DOHH2 (cell line): Measurements from ENCODE around the gene DTNB.

ENCODE experiments used
- CTCF ChIP-seq: fragments of 200-600 bp; sonication (generic); IDR thresholded peaks from one replicate; pipeline ENCODE4 v1.5.1; 2014; ENCODE audit warnings: antibody characterized with exemption, mild to moderate bottlenecking, low read depth, low read length; ENCODE audit not compliant: poor library complexity, severe bottlenecking
- EZH2phosphoT487 ChIP-seq: fragments of 200-600 bp; sonication (generic); IDR thresholded peaks from 2 replicates; pipeline ENCODE4 v1.6.1; 2017; ENCODE audit warnings: borderline replicate concordance, mild to moderate bottlenecking, antibody characterized with exemption, low read length, moderate library complexity, mixed read lengths

- no peak for TF ChIP-seq CTCF
- no peak for TF ChIP-seq EZH2phosphoT487
Observed at GRCh38 chr2:25602333-25602723, 71.0 kb downstream of the DTNB start.
